SK-N-MC (cell line): Measurements from ENCODE around the gene RTCA.

Experiments used
- DNase-seq: peaks from one replicate; pipeline ENCODE4 v3.0.0-alpha.2; 2011; ENCODE audit warnings: low read depth, low spot score
- H3K27ac ChIP-seq: fragments of 200-600 bp; sonication (generic); 2 replicates; pipeline ENCODE4 v1.5.1; 2016; ENCODE audit warnings: mixed run types
- H3K36me3 ChIP-seq: fragments of 200-600 bp; sonication (generic); 2 replicates; pipeline ENCODE4 v1.6.1; 2017; ENCODE audit warnings: antibody characterized with exemption, low read length, mixed read lengths; ENCODE audit not compliant: insufficient read depth
- H3K4me3 ChIP-seq: fragments of 200-600 bp; sonication (generic); 2 replicates; pipeline ENCODE4 v1.5.1; 2016
- H3K9ac ChIP-seq: fragments of 200-600 bp; sonication (generic); 2 replicates; pipeline ENCODE4 v1.8.0; 2017; ENCODE audit warnings: mixed run types, mixed read lengths; ENCODE audit not compliant: insufficient read length
- H3K9me3 ChIP-seq: fragments of 200-600 bp; sonication (generic); 2 replicates; pipeline ENCODE4 v1.6.1; 2017; ENCODE audit warnings: low read depth, mild to moderate bottlenecking, antibody characterized with exemption, low read length, moderate library complexity, mixed read lengths
- EZH2 ChIP-seq: fragments of 200-600 bp; sonication (generic); IDR thresholded peaks from one replicate; pipeline ENCODE4 v1.6.1; 2017; ENCODE audit warnings: antibody characterized with exemption
- FOXP2 ChIP-seq: optimal IDR thresholded peaks from 2 replicates; pipeline ENCODE3; 2011; ENCODE audit warnings: mild to moderate bottlenecking, moderate library complexity; ENCODE audit not compliant: insufficient read depth; ENCODE audit errors: extremely low read length, control extremely low read depth
- POLR2AphosphoS5 ChIP-seq: IDR thresholded peaks from 2 replicates; pipeline ENCODE4 v1.6.1; 2012; ENCODE audit warnings: mild to moderate bottlenecking, low read depth, low read length, borderline replicate concordance

The RTCA gene

GRCh38 chr1:100265931-100266740 lies at the start of gene RTCA:
Gene RTCA (plus strand): TSS chr1:100266216. CDS start chr1:100266376, 160 bp downstream.
- H3K9ac ChIP-seq = peak within 1 kb of the TSS; percentile 96
- H3K4me3 ChIP-seq = peak within 1 kb of the TSS; percentile 85
- H3K9me3 ChIP-seq = peaks cover 7% of the 10 kb centered on the region; the same call in 1 of the 2 replicates
- peak within 1 kb of the TSS; percentile 72 for H3K27ac ChIP-seq
- peaks cover 41% of the 10 kb centered on the region for H3K36me3 ChIP-seq
- DNase-seq = peak; percentile 90
- TF ChIP-seq EZH2 (no peak), POLR2AphosphoS5 (peak; percentile 96)

GRCh38 chr1:100217834-100218233 lies 48.2 kb upstream of the RTCA start:
- TF ChIP-seq FOXP2 (no peak), POLR2AphosphoS5 (no peak), EZH2 (no peak)
- Histone ChIP-seq H3K4me3 (no peak overlapping the region), H3K27ac (no peak overlapping the region), H3K9ac (no peak overlapping the region), H3K9me3 (no peaks in the 10 kb centered on the region), H3K36me3 (peaks cover 28% of the 10 kb centered on the region)
- no peak for DNase-seq

- Histone ChIP-seq H3K4me3 (no peak overlapping the region), H3K9me3 (no peaks in the 10 kb centered on the region), H3K9ac (no peak overlapping the region), H3K36me3 (peaks cover 24% of the 10 kb centered on the region), H3K27ac (no peak overlapping the region)
- TF ChIP-seq EZH2 = no peak
- DNase-seq = no peak
These were observed 46.6 kb upstream of the RTCA start for GRCh38 chr1:100219457-100219856.

- Histone ChIP-seq H3K9me3 (no peaks in the 10 kb centered on the region), H3K36me3 (peaks cover 20% of the 10 kb centered on the region)
- no peak for DNase-seq
These were observed 46.1 kb upstream of the RTCA start for GRCh38 chr1:100219883-100220282.

GRCh38 chr1:100222428-100222827 lies 43.6 kb upstream of the RTCA start:
- DNase-seq = no peak
- Histone ChIP-seq H3K4me3 (no peak overlapping the region), H3K36me3 (peaks cover 15% of the 10 kb centered on the region), H3K9ac (no peak overlapping the region), H3K9me3 (no peaks in the 10 kb centered on the region), H3K27ac (no peak overlapping the region)
- TF ChIP-seq EZH2 (no peak), FOXP2 (no peak), POLR2AphosphoS5 (no peak)

More at GRCh38 chr1:100219883-100220282, 46.1 kb upstream of the RTCA start:
- TF ChIP-seq FOXP2 = no peak
- no peak for TF ChIP-seq POLR2AphosphoS5
- no peak for TF ChIP-seq EZH2
- no peak overlapping the region for H3K27ac ChIP-seq
- no peak overlapping the region for H3K9ac ChIP-seq
- H3K4me3 ChIP-seq = no peak overlapping the region

GRCh38 chr1:100229681-100230443 lies 36.2 kb upstream of the RTCA start:
- H3K9me3 ChIP-seq = no peaks in the 10 kb centered on the region
- H3K4me3 ChIP-seq = no peak overlapping the region
- TF ChIP-seq FOXP2 = no peak
- no peak overlapping the region for H3K9ac ChIP-seq
- peaks cover 44% of the 10 kb centered on the region for H3K36me3 ChIP-seq
- H3K27ac ChIP-seq = no peak overlapping the region
- DNase-seq = no peak

- H3K27ac ChIP-seq = no peak overlapping the region
- peaks cover 46% of the 10 kb centered on the region for H3K36me3 ChIP-seq
- TF ChIP-seq POLR2AphosphoS5 = no peak
- no peak for TF ChIP-seq FOXP2
These were observed 35.3 kb upstream of the RTCA start for GRCh38 chr1:100230765-100231164.

GRCh38 chr1:100231721-100232120 lies 34.3 kb upstream of the RTCA start:
- Histone ChIP-seq H3K9ac (no peak overlapping the region), H3K36me3 (peaks cover 50% of the 10 kb centered on the region), H3K27ac (no peak overlapping the region), H3K9me3 (no peaks in the 10 kb centered on the region), H3K4me3 (no peak overlapping the region)
- no peak for DNase-seq
- no peak for TF ChIP-seq POLR2AphosphoS5

More at GRCh38 chr1:100230765-100231164, 35.3 kb upstream of the RTCA start:
- Histone ChIP-seq H3K4me3 (no peak overlapping the region), H3K9ac (no peak overlapping the region), H3K9me3 (no peaks in the 10 kb centered on the region)
- no peak for DNase-seq
